DMS 273 treated with DMSO at 0.1 percent for 48 hours (cell line): Measurements from ENCODE around the gene KCNMA1.

Experiments used
- DNase-seq: peaks from one replicate; lab custom pipeline; 2025; lab: John Stamatoyannopoulos, UW

Gene KCNMA1

GRCh38 chr10:77633376-77633775 lies 4.2 kb downstream of the KCNMA1 start:
- no peak for DNase-seq

DNA sequence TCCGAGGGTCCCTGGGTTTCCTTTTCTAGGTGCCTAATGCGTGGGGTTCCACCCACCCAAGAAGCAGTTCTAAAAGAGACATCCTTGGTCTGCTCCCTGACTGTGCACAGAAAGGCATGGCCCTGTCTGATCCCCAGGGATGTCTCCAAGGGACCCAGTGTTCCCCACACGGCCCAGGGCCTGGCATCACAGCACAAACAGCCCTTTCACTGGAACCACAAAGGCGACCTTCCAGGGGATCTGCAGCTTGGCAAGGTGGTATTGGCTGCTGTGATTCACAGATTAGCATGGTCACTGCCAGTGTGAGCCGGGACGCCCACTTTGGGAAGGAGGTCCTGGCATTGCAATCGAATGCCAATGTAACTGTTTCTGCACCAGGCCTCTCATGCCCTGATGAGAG lies 6.4 kb downstream of the KCNMA1 start:
- no peak for DNase-seq

DNA sequence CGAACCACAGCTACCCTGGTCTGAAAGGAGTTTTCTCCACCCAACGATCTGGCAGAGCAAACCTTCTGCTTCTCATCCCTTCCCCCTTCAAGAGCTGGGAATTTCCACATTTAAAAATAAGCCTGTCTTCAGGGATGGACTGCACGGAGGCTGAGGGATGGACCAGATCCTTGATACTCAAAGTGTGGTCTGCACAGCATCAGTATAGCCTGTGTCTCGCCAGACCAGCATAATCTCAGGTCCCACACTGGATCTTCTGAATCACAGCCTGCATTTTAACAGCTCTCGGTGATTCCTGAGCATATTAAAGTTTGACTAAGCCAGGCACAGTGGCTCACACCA lies 7.1 kb downstream of the KCNMA1 start:
- DNase-seq = no peak

GRCh38 chr10:77629775-77630506 lies 7.7 kb downstream of the KCNMA1 start:
- no peak for DNase-seq

DNA sequence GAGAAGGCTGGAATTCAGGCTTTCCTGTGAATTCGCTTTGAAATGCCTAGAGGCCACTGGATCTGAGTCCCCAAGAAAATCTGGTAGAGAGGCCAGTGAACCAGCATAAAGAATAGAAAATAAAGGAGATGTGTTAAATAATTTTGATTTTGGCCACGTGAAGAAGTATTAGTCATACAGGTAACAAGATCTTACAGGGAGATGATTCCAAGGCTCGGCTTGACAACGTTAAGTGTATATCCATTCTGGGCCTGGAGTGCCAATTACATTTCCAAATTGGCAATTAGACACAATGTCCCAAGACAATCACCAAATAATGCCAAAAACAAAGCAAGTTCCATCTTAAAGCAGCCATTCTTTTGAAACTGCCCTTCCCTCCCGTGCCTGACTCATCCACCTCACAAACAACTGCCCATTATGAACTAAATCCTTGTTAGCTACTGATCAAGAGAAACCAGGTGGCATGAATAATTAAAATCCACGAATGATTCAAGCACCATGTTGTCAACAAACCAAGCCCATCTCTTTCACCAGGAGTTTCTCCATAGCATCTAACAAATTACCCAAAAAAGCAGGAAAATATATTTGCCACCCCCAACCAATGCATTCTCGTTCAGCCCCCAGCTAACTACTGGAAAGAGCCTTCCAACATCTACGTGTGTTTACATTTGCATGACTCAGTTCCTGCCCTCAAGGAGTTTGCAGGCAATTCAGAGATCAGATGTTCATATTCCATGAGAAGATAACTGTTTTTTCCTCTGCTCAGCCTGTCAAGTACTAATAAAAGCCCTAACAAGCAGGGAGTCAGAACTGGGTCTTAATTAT lies 8.5 kb downstream of the KCNMA1 start:
- no peak for DNase-seq

GRCh38 chr10:77626266-77626935 lies 11.2 kb downstream of the KCNMA1 start:
- DNase-seq = no peak

- DNase-seq = no peak
These were observed 12.2 kb downstream of the KCNMA1 start for GRCh38 chr10:77625379-77625778.

- no peak for DNase-seq
These were observed 14.7 kb downstream of the KCNMA1 start for GRCh38 chr10:77622889-77623291.

DNA sequence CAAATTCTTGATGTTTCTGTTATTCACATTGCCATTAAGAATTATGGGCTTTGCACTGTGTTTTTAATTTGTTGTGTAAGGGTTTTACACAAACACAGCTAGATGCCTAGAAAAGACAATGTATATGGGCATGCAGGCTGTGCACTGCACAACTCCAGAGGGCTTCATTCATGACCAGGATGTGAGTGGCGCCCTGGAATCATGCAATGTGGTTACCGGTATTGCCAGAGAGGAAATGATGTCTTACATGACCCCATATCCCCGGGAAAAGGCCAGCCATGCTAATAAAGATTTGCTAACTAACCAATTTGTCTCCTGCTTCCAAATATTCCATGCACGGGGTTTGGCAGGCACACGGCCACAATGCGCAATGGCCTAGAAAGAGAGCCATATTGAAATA lies 16.9 kb downstream of the KCNMA1 start:
- no peak for DNase-seq

DNA sequence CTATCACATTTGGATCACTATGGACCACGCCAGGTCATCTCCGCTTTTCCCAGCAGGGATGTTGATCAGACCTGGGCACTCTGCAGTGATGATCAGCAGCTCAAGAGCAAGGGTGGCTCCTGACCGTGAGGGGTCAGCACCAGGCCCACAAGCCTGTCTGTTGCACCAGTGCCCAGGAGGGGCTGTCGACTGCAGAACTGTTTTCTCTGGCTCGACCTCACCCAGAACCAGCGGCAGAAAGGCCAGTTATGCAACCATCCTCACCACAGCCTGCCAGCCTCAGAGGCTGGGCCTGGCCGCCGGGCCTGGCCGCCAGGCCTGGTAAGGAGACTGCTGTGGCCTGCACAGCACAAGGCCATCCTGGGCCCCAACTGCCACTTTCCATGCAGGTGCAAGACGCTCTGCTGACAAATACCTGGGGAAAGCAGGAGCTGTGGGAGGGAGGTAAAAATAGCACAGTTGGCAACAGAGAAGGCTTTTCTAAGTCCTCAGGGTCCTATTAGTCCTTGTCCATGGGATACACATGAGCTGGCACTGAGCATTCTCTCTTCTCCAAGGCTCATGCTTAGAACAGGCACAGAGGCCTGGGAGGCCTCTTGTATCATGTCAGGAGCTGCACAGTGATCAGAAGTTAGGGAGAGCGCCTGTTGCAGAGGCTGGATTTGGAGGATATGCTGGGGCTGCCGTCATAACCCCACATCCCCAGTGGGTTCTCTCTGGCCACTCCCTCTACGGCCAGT lies 17.5 kb downstream of the KCNMA1 start:
- no peak for DNase-seq

GRCh38 chr10:77618117-77618516 lies 19.5 kb downstream of the KCNMA1 start:
- DNase-seq = no peak

DNA sequence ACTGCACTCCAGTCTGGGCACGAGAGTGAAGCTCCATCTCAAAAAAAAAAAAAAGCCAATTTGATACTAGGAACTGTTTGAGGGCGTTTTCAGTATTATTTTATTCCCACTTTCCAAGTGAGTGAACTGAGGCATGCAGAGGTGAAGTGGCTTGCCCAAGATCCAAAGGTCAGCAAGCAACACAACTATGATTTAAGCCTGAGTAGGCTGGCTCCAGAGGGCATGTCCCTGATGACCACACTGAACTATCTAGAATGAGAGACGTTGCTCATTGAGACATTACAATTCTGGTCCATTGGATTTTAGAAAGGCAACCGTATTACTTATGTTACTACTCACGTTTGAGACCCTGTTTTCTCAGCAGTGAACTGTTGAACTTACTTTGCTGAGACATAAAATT lies 20.8 kb downstream of the KCNMA1 start:
- DNase-seq = no peak

DNA sequence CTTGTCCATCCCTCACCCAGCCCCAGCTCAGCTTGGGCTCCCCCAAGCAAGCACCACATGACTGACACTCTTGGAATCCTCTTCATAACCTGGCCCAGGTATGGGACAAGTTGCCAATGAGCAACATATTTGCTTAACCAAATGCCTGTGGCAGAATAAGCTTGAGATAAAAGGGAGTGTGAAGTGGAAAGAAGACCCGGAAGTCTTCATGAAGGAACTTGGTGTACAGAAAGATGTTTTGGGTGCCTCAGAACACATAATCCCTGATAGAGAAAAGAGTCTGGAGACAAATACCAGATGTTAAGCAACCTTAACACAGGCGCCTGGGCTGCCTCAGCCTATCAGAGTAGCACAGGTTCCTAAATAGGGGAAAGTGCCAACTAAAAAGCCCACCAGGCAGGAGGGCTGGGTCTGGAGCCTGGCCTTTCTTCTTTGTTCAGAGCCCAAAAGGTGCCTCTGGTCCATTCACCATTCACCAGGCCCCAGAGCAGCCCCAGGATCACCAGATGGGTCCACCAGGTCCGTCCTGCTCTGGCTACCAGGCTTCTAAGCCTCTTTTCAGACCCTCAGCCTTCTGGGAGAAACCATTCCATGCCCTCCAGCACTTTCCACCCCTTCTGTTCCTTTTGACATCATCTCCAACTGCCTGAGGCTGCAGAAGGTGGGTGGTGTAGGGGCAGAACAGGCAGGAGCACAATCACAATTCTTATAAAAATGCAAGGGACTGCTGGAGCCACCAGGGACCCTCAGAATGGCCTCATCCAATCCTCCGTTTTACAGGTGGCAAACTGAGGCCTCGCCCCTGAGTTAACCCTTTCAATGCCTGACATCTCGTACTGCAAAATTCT lies 22.6 kb downstream of the KCNMA1 start:
- DNase-seq = no peak

- no peak for DNase-seq
These were observed 24.0 kb downstream of the KCNMA1 start for GRCh38 chr10:77613476-77614130.

DNA sequence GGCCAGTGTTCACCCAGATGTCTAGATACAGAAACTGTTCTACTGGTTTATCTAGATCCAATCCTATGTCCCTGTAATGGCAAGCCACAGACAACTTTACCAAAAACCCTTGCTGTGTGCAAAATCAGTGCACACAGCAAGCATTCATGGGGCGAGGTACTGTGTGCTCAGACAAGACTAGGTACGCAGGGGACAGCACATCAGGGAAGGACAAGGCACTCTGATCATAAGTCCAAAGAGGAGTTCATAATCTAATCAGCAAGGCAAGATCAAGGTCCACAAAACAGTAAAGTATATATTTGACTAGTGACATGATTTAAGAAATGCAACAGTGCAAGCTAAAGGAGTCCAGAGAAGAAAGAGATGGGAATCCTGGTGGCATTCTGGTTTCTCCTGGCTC lies 25.9 kb downstream of the KCNMA1 start:
- DNase-seq = no peak

- DNase-seq = no peak
These were observed 26.4 kb downstream of the KCNMA1 start for GRCh38 chr10:77611221-77611620.

DNA sequence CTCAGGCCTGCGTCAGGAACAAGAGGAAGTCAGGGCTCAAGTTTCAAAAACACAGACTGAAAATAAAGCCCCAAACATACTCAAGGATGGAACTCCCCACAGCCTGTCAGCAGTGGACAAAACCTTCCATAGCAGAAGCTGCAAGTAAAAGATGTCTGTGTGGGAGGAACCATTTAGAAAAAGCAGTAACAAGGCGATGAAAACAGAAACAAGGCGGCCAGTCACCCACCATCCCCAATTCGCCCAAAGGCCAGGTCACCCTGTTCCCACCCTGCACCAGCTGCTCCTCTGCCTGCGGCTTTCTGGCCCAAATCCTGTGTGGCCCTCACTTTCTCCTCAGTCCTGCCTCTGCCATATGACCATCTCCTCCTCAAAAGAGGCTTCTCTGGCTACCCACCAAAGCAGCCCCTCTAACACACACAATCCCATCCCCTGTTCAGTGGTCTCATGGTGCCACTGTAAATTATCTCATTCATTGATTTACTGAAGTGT lies 27.8 kb downstream of the KCNMA1 start:
- DNase-seq = no peak

GRCh38 chr10:77608281-77608680 lies 29.3 kb downstream of the KCNMA1 start:
- no peak for DNase-seq

DNA sequence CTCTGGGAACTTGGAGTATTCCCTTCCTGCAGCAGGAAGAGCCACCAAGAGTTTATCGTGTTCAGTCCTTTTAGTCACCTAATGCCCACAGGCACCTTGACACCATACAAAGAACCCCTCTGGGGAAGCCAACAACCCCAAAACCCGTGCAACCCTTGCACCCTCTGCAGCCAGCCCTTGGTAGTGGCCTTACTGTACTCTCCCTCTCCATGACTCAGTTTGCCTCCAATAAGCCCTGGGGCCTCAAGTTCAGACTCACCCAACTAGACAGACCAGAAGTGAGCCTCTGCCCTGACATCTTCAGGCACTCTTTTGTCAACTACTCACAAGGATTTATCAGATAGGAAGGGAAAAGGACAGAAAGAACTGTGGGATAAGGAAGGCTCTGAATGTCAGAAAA lies 30.9 kb downstream of the KCNMA1 start:
- DNase-seq = no peak

- no peak for DNase-seq
These were observed 32.1 kb downstream of the KCNMA1 start for GRCh38 chr10:77605466-77605865.

DNA sequence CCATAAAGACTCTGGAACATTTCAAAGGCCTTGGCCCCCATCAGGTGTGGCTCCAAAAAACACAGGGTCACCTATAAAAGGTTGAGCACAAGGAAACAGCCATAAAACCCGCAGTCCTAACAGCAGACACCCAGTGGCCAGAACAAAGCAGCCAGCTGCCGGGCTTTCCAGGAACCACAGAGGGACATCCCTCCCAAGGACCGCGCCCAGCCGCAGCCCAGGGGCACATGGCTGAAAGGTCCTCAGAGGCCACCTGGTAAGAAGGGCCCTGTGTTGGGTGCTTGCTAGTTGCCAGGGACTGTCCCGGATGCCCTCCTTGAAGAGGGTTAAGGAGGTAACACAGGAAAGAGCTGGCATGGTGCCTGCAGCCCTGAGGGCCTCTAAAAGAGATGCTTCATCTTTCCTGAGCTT lies 32.7 kb downstream of the KCNMA1 start:
- DNase-seq = no peak
